Astrocyte (in vitro differentiated cells and primary cell): ENCODE results near the gene SFSWAP. TPM values are rescaled to one million over a fixed set of nuclear protein-coding genes. Genes with fewer than 3 reads are reported as not detected.
"Not testable (repeated sequence)": the region's sequence is repeated elsewhere in the genome, so short reads cannot be mapped to it uniquely, and the experiment has no call there.

ENCODE experiments used
- DNase-seq: peaks from one replicate; pipeline ENCODE4 v3.0.0-alpha.2; 2010; ENCODE audit warnings: low read depth
- FAIRE-seq: peaks from 2 replicates; lab custom pipeline; 2011; peaks lifted over from hg19 to GRCh38; lab: Jason Lieb, UNC
- H2AFZ ChIP-seq: 2 replicates; pipeline ENCODE4 v1.6.0; 2012; ENCODE audit warnings: low read depth, low read length, inconsistent platforms
- H3K27ac ChIP-seq: 2 replicates; pipeline ENCODE4 v1.5.1; 2011; ENCODE audit warnings: low read depth, low read length, inconsistent platforms
- H3K27me3 ChIP-seq: 2 replicates; pipeline ENCODE4 v1.6.0; 2011; ENCODE audit warnings: low read length, inconsistent platforms; ENCODE audit not compliant: insufficient read depth
- H3K36me3 ChIP-seq: 2 replicates; pipeline ENCODE4 v1.5.1; 2011; ENCODE audit warnings: low read length, inconsistent platforms; ENCODE audit not compliant: insufficient read depth
- H3K4me1 ChIP-seq: 2 replicates; pipeline ENCODE4 v1.5.1; 2011; ENCODE audit warnings: low read length, inconsistent platforms; ENCODE audit not compliant: insufficient read depth
- H3K4me2 ChIP-seq: 2 replicates; pipeline ENCODE4 v1.6.0; 2012; ENCODE audit warnings: low read length, inconsistent platforms
- H3K4me3 ChIP-seq: 2 replicates; pipeline ENCODE4 v1.5.1; 2011; ENCODE audit warnings: low read depth, mild to moderate bottlenecking, low read length, inconsistent platforms; ENCODE audit not compliant: insufficient read depth
- H3K79me2 ChIP-seq: 2 replicates; pipeline ENCODE4 v1.6.0; 2012; ENCODE audit warnings: mild to moderate bottlenecking, low read length, inconsistent platforms; ENCODE audit not compliant: insufficient read depth
- H3K9ac ChIP-seq: 2 replicates; pipeline ENCODE4 v1.6.0; 2012; ENCODE audit warnings: mild to moderate bottlenecking, low read length, inconsistent platforms
- H3K9me3 ChIP-seq: 2 replicates; pipeline ENCODE4 v1.5.1; 2012; ENCODE audit warnings: low read depth, mild to moderate bottlenecking, low read length, inconsistent platforms; ENCODE audit not compliant: insufficient read depth
- H4K20me1 ChIP-seq: 2 replicates; pipeline ENCODE4 v1.6.0; 2012; ENCODE audit warnings: low read length, inconsistent platforms; ENCODE audit not compliant: insufficient read depth
- H3K27ac Mint-ChIP-seq: one replicate; pipeline ENCODE4 v1.8.0; 2021; ENCODE audit warnings: mild to moderate bottlenecking, mixed read lengths; ENCODE audit not compliant: unreplicated experiment
- H3K27me3 Mint-ChIP-seq: one replicate; pipeline ENCODE4 v1.8.0; 2021; ENCODE audit warnings: low read depth, mixed read lengths; ENCODE audit not compliant: unreplicated experiment
- H3K36me3 Mint-ChIP-seq: one replicate; pipeline ENCODE4 v1.8.0; 2021; ENCODE audit warnings: low read depth, mixed read lengths; ENCODE audit not compliant: unreplicated experiment
- H3K4me1 Mint-ChIP-seq: one replicate; pipeline ENCODE4 v1.8.0; 2021; ENCODE audit warnings: low read depth, mixed read lengths; ENCODE audit not compliant: unreplicated experiment
- H3K4me3 Mint-ChIP-seq: one replicate; pipeline ENCODE4 v1.8.0; 2021; ENCODE audit warnings: mild to moderate bottlenecking, moderate library complexity, mixed read lengths; ENCODE audit not compliant: unreplicated experiment
- H3K9me3 Mint-ChIP-seq: one replicate; pipeline ENCODE4 v1.8.0; 2021; ENCODE audit warnings: mild to moderate bottlenecking, mixed read lengths; ENCODE audit not compliant: unreplicated experiment
- EZH2 ChIP-seq: IDR thresholded peaks from 2 replicates; pipeline ENCODE4 v1.6.1; 2012; ENCODE audit warnings: mild to moderate bottlenecking, low read length, inconsistent platforms; ENCODE audit not compliant: insufficient read depth
- total RNA-seq: library from RNA; stranded (reverse); gene quantifications from 2 replicates; pipeline ENCODE4 v1.2.1, GENCODE V29; 2021
- TF ChIP-seq, protein P1 (sequence below): IDR thresholded peaks from 2 replicates; pipeline ENCODE4 v1.5.1; 2011; ENCODE audit warnings: low read depth, mild to moderate bottlenecking, inconsistent platforms, low read length, moderate library complexity; ENCODE audit not compliant: insufficient read depth

Gene SFSWAP
- total RNA-seq, 1 donor from 2014 or later: 35.7 TPM

DNA sequence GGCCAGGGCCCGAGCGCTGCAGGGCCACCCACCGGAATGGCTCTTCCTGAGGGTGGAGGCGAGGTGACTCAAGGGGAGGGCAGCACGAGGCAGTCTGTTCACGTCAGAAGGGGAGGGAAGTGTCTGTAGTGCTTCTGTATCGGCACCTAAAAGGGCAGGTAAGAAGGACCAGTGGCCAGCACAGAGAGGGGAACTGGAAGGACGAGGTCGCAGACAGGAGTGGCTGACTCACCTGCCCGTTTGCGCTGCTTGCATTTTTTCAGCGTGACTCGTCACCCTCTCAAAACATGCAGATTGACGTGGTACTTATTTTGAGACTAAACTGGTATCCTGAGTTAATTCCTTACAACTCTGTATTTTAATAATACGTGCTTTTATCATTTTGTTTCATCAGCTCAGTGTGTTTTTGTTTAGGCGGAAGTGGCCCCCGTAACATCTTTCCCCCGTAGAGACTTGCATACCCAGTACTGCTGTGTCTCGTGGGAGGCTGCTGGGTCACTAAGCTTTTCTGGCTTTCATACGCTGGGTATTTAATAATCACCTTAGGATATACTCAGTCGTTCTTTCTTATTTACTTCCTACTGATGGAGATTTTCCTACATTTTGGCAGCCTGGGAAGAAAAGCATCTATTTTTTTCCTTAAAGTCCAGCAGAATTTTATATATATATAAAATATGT, 26.4 kb downstream of the SFSWAP start:
- DNase-seq: peak; percentile 85
- Histone ChIP-seq H3K27ac (peak overlapping the region; percentile 86), H3K4me3 (no peak overlapping the region), H3K36me3 (peaks cover 24% of the 10 kb centered on the region), H3K4me2 (peak overlapping the region; percentile 82), H3K9me3 (no peaks in the 10 kb centered on the region), H3K9ac (peak overlapping the region; percentile 71), H3K27me3 (no peaks in the 10 kb centered on the region), H4K20me1 (peaks cover 6% of the 10 kb centered on the region), H3K79me2 (peaks cover 14% of the 10 kb centered on the region), H3K4me1 (peaks cover 8% of the 10 kb centered on the region), H2AFZ (peak overlapping the region; percentile 22)
- H3K27me3 Mint-ChIP-seq: no peaks in the 10 kb centered on the region
- no peaks in the 10 kb centered on the region for H3K9me3 Mint-ChIP-seq
- no peak for TF ChIP-seq EZH2
- TF ChIP-seq, protein P1, sequence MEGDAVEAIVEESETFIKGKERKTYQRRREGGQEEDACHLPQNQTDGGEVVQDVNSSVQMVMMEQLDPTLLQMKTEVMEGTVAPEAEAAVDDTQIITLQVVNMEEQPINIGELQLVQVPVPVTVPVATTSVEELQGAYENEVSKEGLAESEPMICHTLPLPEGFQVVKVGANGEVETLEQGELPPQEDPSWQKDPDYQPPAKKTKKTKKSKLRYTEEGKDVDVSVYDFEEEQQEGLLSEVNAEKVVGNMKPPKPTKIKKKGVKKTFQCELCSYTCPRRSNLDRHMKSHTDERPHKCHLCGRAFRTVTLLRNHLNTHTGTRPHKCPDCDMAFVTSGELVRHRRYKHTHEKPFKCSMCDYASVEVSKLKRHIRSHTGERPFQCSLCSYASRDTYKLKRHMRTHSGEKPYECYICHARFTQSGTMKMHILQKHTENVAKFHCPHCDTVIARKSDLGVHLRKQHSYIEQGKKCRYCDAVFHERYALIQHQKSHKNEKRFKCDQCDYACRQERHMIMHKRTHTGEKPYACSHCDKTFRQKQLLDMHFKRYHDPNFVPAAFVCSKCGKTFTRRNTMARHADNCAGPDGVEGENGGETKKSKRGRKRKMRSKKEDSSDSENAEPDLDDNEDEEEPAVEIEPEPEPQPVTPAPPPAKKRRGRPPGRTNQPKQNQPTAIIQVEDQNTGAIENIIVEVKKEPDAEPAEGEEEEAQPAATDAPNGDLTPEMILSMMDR: no peak
- no peak overlapping the region for H3K4me3 Mint-ChIP-seq
- H3K36me3 Mint-ChIP-seq: peaks cover 19% of the 10 kb centered on the region
- FAIRE-seq: peak; percentile 91
- peak overlapping the region; percentile 91 for H3K27ac Mint-ChIP-seq
- peaks cover 19% of the 10 kb centered on the region for H3K4me1 Mint-ChIP-seq

DNA sequence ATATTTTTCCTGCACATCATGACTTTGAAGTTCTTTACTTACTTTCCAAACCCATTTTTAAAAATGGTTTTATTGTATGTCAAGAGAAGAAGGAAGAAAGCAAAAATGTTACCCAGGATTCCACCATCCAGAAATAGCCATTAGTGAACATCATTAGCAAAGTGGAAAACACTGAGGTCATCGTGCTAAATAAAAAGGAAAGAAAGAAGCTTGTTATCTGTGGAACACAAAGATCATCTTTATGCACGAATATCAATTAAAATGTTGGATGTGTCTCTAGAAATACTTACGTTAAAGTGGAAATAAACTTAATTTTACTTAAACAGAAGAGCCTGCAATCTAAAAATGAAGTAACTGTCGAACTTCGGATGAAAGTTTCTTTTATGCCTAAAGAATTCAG, 27.3 kb downstream of the SFSWAP start:
- Histone ChIP-seq H3K4me2 (no peak overlapping the region), H2AFZ (no peak overlapping the region), H3K27me3 (no peaks in the 10 kb centered on the region), H3K9me3 (no peaks in the 10 kb centered on the region), H4K20me1 (peaks cover 4% of the 10 kb centered on the region), H3K36me3 (peaks cover 32% of the 10 kb centered on the region), H3K4me3 (no peak overlapping the region), H3K27ac (no peak overlapping the region), H3K4me1 (peaks cover 8% of the 10 kb centered on the region), H3K79me2 (peaks cover 17% of the 10 kb centered on the region), H3K9ac (no peak overlapping the region)
- Mint-ChIP-seq H3K4me1 (peaks cover 19% of the 10 kb centered on the region), H3K27ac (no peak overlapping the region), H3K4me3 (no peak overlapping the region), H3K27me3 (no peaks in the 10 kb centered on the region), H3K36me3 (peaks cover 28% of the 10 kb centered on the region), H3K9me3 (peaks cover 7% of the 10 kb centered on the region)
- no peak for TF ChIP-seq EZH2
- TF ChIP-seq, protein P1: no peak
- FAIRE-seq (no peak), DNase-seq (no peak)

DNA sequence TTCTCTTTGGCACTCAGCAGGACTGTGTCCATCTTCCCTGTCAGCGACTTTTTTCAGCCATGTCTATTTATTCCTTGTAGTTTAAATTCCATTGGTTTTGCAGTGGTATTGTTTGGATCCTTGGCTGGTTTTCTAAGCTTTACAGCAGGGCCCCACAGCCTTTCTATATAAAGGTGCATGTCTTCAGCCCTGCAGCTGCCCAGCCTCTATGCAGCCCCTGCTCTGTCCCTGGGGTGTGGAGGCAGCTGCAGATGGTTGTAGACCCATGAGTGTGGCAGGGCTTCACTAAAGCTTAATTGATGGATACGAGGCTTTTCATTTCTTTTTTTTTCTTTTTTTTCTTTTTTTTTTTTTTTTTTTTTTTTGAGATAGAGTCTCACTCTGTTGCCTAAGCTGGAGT, 29.7 kb downstream of the SFSWAP start:
- peaks cover 4% of the 10 kb centered on the region for H4K20me1 ChIP-seq
- H2AFZ ChIP-seq: no peak overlapping the region
- FAIRE-seq (no peak), DNase-seq (no peak)
- H3K4me3 ChIP-seq: no peak overlapping the region
- no peak overlapping the region for H3K4me2 ChIP-seq
- H3K27ac ChIP-seq: no peak overlapping the region
- peaks cover 38% of the 10 kb centered on the region for H3K36me3 Mint-ChIP-seq
- H3K9me3 ChIP-seq: no peaks in the 10 kb centered on the region
- H3K79me2 ChIP-seq: peaks cover 17% of the 10 kb centered on the region
- H3K4me1 Mint-ChIP-seq: peaks cover 19% of the 10 kb centered on the region
- H3K27ac Mint-ChIP-seq: no peak overlapping the region
- H3K27me3 ChIP-seq: no peaks in the 10 kb centered on the region
- H3K9ac ChIP-seq: no peak overlapping the region
- peaks cover 8% of the 10 kb centered on the region for H3K4me1 ChIP-seq
- H3K4me3 Mint-ChIP-seq: no peak overlapping the region
- no peaks in the 10 kb centered on the region for H3K27me3 Mint-ChIP-seq
- peaks cover 39% of the 10 kb centered on the region for H3K36me3 ChIP-seq
- peaks cover 23% of the 10 kb centered on the region for H3K9me3 Mint-ChIP-seq
- TF ChIP-seq EZH2: no peak
- TF ChIP-seq, protein P1: no peak

DNA sequence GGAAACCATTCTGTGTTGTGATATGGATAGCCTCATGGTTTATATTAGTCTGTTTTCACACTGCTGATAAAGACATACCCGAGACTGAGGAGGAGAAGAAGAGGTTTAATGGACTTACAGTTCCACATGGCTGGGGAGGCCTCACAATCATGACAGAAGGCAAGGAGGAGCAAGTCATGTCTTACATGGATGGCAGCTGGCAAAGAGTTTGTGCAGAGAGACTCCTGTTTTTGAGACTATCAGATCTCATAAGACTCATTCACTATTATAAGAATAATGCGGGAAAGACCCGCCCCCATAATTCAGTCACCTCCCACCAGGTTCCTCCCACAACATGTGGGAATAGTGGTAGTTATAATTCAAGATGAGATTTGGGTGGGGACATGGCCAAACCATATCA, 31.9 kb downstream of the SFSWAP start:
- DNase-seq, H3K9ac ChIP-seq, H3K27me3 ChIP-seq, FAIRE-seq, H3K27me3 Mint-ChIP-seq, H3K4me1 ChIP-seq, H3K4me3 ChIP-seq, H3K9me3 ChIP-seq, H3K4me2 ChIP-seq, H2AFZ ChIP-seq, H3K4me3 Mint-ChIP-seq, H3K27ac Mint-ChIP-seq, H3K27ac ChIP-seq: not testable (repeated sequence)
- peaks cover 18% of the 10 kb centered on the region for H4K20me1 ChIP-seq
- peaks cover 14% of the 10 kb centered on the region for H3K4me1 Mint-ChIP-seq
- H3K9me3 Mint-ChIP-seq: peaks cover 23% of the 10 kb centered on the region
- peaks cover 42% of the 10 kb centered on the region for H3K36me3 ChIP-seq
- peaks cover 41% of the 10 kb centered on the region for H3K36me3 Mint-ChIP-seq
- peaks cover 17% of the 10 kb centered on the region for H3K79me2 ChIP-seq
